Thymus (tissue), 11 donors: Measurements from ENCODE around the gene ASPSCR1. TPM values are rescaled to one million over a fixed set of nuclear protein-coding genes. Genes with fewer than 3 reads are reported as not detected.
A peak's percentile ranks its signal among the peaks of the same experiment; 100 is the strongest.

ENCODE experiments used
- DNase-seq, 9 donors: peaks; one replicate each; pipeline ENCODE4 v3.0.0-alpha.2; 2013; ENCODE audit warnings: low spot score in 9 of 9, low read depth in 6 of 9, missing footprints in 1 of 9
- H3K27ac ChIP-seq, 2 donors: one replicate each; pipeline ENCODE4 v1.5.1; 2013; ENCODE audit warnings: control low read depth in 1 of 2, low read depth in 1 of 2, low read length in 1 of 2, mild to moderate bottlenecking in 1 of 2, moderate library complexity in 1 of 2
- H3K27me3 ChIP-seq, 2 donors: one replicate each; pipeline ENCODE4 v1.5.1; 2013; ENCODE audit warnings: low read length in 1 of 2; ENCODE audit not compliant: control insufficient read depth in 2 of 2, insufficient read depth in 1 of 2
- H3K36me3 ChIP-seq, 2 donors: one replicate each; pipeline ENCODE4 v1.5.1; 2013; ENCODE audit warnings: low read length in 1 of 2, mild to moderate bottlenecking in 1 of 2, moderate library complexity in 1 of 2; ENCODE audit not compliant: control insufficient read depth in 2 of 2, insufficient read depth in 2 of 2
- H3K4me1 ChIP-seq, 2 donors: one replicate each; pipeline ENCODE4 v1.5.1; 2013; ENCODE audit warnings: low read length in 2 of 2; ENCODE audit not compliant: control insufficient read depth in 2 of 2, insufficient read depth in 2 of 2
- H3K4me3 ChIP-seq, 2 donors: one replicate each; pipeline ENCODE4 v1.5.1; 2013; ENCODE audit warnings: low read length in 2 of 2, control low read depth in 1 of 2, mild to moderate bottlenecking in 1 of 2
- H3K9me3 ChIP-seq, 2 donors: one replicate each; pipeline ENCODE4 v1.5.1; 2013; ENCODE audit warnings: low read length in 1 of 2, mild to moderate bottlenecking in 1 of 2; ENCODE audit not compliant: control insufficient read depth in 2 of 2, insufficient read depth in 1 of 2
- whole genome bisulfite sequencing: extraction: QIAGEN DNeasy Blood & Tissue Kit; methylation state at CpG from one replicate; pipeline ENCODE4 v1.1.7; 2013; 5-methylcytosine and 5-hydroxymethylcytosine counted together
- polyA plus RNA-seq: library from polyadenylated mRNA; stranded (reverse); fragments of 200-250 nt; gene quantifications from one replicate; pipeline ENCODE4 v1.2.3, GENCODE V29; 2013
- total RNA-seq: library from RNA; stranded (reverse); fragments of 120-200 nt; gene quantifications from one replicate; pipeline ENCODE4 v1.2.4, GENCODE V29; 2013
- donor health status: healthy.

The ASPSCR1 gene
- total and polyA plus RNA-seq, 2 donors, result 27.6 to 57.6 TPM

DNA sequence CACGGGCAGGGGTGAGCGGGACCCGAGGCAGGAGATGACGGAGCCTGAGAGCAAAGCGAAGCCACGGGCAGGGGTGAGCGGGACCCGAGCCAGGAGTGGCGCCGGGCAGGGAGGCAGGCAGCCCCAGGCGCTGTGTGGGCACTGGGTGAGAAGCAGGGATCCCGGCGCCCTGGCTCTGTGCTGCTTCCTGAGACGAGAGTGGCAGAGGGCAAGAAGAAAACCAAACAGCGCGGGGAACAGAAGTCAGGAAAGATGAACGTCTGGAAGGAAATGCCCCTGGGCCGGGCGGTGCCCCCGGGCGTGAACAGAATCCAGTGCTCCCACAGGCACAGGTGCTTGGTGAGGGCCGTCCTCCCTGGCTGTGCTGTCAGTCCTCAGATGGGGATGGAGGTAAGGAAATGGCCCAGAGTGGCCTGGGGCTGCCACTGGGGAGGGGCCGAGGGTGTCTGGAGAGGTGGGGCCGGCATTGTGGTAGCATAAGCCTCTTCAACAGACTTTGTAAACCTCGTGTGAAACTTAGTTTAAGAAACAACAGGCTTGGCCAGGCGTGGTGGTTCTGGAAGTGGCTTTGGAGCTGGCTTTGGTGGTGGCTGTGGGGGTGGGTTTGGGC, 9.8 kb downstream of the ASPSCR1 start:
- H3K4me3 ChIP-seq, result no peak overlapping the region
- peaks cover 0 to 10% of the 10 kb centered on the region in 2 donors for H3K4me1 ChIP-seq
- peaks cover 36 to 53% of the 10 kb centered on the region in 2 donors for H3K36me3 ChIP-seq
- H3K27me3 ChIP-seq, result no peaks in the 10 kb centered on the region
- H3K9me3 ChIP-seq, result peaks cover 1 to 24% of the 10 kb centered on the region in 2 donors
- H3K27ac ChIP-seq, result no peak overlapping the region
- no peak for DNase-seq
- WGBS, result 97% methylated on average over 26 of the region's 26 CpGs

DNA sequence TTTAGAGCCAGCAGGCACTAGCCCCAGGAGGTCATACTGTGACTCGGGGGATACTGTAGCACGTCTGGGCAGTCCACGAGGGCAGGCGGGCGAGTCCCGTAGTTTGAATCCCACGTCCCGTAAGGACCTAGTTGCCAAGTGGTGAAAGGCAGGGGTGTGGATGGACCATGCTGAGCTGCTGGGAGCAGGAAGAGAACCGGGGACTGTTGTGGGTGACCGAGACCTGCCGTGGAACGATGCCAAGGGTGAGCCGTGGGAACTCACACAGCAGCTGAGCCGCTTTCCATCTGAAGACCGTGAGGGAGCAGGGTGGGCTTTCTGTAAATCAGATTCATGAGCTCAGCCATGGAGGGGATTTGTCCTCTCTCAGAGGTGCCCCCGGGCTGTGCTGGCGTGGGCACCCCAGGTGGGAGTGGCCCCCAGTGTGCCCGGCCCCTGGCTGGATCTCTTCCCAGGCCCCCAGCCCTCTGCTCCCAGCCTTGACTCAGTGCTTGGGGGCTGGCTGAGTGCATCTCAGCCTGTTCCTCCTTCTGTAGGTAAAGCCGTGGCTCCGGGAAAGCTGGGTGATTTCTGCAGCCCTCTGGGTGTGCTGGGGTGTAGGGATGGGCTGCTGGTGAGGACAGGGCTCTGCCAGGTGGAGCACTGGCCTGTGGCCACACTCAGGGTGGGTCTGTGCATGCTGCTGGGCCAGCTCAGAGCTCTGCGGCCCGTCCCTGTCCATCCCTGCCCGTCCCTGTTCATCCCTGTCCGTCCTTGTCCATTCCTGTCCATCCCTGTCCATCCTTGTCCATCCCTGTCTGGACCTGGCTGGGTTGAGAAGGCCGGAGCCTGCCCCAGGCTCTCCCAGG, 13.6 kb downstream of the ASPSCR1 start:
- no peak for DNase-seq
- peaks cover 12 to 20% of the 10 kb centered on the region in 2 donors for H3K36me3 ChIP-seq
- no peak overlapping the region for H3K27ac ChIP-seq
- peaks cover 0 to 25% of the 10 kb centered on the region in 2 donors for H3K9me3 ChIP-seq
- H3K4me1 ChIP-seq, result peaks cover 0 to 17% of the 10 kb centered on the region in 2 donors
- H3K27me3 ChIP-seq, result no peaks in the 10 kb centered on the region
- no peak overlapping the region for H3K4me3 ChIP-seq
- 95% methylated on average over 25 of the region's 25 CpGs for WGBS

DNA sequence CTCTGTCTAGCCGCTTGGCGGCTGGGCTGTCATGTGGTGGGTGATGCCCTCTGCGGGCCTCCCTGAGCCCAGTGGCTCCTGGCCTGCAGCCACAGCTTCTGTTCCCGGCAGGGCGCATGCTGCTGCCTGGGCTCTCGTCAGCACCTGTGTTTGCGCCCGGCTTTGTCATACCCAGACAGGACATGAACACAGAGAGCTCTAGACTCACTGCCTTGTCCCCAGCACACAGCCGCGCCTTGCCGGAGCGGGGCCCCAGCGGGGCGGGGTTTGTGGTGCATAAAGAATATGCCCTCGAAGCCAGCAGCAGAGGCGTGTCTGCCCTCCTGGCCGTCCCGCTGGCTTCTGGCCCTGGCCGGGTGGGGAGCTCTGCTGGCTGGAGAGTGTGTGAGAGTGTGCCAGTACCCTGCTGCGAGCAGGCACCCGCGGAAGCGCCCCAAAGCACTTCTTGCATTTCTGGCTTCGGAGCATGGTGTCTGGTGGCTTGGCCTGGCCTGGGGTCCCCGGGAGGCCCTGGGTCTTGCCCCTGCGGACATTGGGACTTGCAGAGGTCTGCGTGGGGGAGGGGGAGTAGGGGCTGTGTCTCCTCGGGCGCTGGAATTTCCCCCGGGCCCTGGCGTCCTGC, 14.4 kb downstream of the ASPSCR1 start:
- H3K27ac ChIP-seq, result peak overlapping the region in 1 of 2 donors; percentile 26
- H3K4me1 ChIP-seq, result peaks cover 0 to 17% of the 10 kb centered on the region in 2 donors
- H3K4me3 ChIP-seq, result no peak overlapping the region
- peaks cover 0 to 20% of the 10 kb centered on the region in 2 donors for H3K9me3 ChIP-seq
- 94% methylated on average over 31 of the region's 31 CpGs for WGBS
- DNase-seq, result peak in 1 of 9 donors; percentile 43
- H3K36me3 ChIP-seq, result peaks cover 11 to 22% of the 10 kb centered on the region in 2 donors
- no peaks in the 10 kb centered on the region for H3K27me3 ChIP-seq

DNA sequence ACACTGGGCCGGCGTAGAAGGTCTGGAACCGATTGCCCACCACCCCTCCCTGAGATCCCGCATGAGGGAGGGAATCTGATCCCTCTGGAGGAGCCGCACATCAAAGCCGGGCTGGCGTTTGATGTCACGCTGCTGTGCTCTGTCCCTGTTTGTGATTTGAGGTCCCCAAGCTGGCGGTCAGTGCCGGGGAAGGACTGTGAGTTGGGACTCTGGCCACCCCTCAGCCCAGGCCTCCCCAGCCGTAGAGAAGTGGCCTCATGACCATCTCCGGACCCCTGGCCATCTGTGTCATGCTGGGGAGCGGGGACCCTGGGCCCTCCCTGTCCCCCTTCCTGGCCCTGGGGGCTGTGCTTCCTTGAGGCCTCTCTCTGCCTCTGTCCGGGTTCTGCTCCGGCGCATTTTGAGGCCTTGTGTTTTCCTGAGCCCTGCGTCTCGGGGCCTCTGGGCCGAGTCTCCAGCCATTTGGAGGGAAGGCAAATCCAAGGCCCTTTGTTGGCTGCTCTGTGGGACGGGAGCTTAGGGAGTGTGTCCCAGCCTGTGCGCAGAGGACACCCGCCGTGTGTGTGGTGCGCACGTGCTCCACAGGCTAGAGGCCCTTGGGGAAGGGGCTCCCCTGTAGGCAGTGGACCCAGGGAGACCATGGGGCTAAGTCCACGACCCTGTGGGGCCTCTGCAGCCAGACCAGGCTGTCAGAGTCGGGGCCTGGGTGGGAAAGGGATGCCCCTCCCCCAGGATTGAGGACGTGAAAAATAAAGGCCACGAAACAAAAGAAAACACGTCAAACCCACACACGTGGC, 15.1 kb downstream of the ASPSCR1 start:
- peaks cover 0 to 20% of the 10 kb centered on the region in 2 donors for H3K9me3 ChIP-seq
- WGBS, result 96% methylated on average over 31 of the region's 31 CpGs
- peaks cover 0 to 17% of the 10 kb centered on the region in 2 donors for H3K4me1 ChIP-seq
- peaks cover 16 to 25% of the 10 kb centered on the region in 2 donors for H3K36me3 ChIP-seq
- DNase-seq, result no peak
- no peaks in the 10 kb centered on the region for H3K27me3 ChIP-seq
- no peak overlapping the region for H3K4me3 ChIP-seq
- H3K27ac ChIP-seq, result peak overlapping the region in 1 of 2 donors; percentile 40

DNA sequence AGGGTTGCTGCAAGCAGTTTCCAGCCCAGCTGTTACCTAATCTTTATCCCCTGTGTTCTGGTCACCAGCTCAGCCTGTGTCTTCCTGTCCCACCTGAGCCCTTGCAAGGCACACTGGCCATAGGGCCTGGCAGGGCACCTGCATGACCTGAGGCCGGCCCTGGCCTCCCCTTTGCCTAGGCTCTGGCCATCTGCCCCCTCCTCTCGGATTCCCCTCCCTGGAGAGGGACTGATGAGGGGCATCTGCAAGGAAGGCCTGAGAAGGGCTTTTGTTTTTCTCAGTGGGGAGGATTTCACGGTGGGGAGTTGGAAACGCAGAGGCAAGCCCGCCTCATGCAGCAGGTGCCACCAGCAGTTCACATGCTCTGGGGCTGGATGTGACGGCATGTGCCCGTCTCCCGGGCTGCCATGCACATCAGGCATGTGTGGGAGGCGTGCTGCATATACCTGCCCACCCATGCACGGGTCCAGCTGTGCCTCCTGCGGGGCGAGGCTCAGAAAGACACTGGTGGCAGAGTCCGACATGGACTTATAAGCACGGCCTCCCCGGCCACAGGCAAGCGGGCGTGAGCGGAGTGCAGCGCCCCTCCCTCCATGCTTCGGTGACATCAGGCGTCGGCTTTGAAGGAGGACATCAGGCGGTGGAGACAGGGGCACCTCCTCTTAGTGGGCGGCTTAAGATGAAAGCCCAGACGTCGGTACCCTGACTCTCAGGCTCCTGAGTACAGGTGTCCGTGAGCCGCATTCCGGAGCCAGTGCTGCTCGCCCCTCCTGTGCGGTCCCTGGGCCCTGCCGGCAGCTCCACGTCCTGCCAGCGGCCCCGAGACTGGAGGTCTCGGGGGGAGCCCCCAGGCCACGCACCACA, 16.5 kb downstream of the ASPSCR1 start:
- H3K27ac ChIP-seq, result peak overlapping the region in 1 of 2 donors; percentile 18

DNA sequence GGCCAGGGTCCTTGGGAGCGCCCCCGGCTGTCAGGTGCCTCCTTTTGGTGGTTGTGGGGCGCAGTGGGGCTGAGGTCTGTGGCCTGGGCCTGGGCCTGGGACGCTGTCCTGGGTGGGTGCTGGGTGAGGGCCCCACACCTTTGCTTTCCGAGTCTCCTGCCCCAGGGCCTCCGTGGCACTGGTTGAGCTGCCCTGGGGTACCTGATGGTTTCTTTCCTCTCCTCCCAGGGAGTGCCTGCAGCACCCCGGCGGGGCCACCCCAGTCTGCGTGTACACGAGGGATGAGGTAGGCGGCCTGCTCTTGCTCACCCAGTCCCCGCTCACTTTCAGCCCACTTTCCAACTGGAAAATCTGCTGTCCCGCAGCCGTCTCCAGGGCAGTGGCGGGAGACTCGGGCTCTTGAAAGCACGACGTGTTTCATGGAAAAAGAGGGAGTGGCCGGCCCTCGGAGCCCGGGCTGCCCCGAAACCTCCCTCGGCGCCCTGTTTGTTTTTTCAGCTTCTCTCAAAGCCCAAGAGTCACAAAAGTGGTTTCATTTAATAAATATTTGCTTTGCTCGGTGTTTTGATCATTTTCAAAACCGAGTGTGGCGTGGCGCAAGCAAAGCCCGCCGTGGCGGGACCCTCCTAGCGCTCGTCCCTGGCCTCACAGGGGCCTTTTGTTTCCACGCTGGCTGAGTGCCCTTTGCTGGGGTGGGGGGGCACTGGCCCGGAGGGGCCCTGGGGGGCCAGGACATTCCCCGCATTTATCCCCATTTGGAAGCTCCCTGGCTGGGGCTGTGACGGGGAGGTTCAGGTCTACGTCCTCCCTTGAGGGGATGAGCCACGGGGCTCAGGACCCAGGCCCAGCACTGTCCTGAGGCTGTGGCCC, 17.4 kb downstream of the ASPSCR1 start:
- DNase-seq, result no peak
- H3K9me3 ChIP-seq, result peaks cover 0 to 14% of the 10 kb centered on the region in 2 donors
- WGBS, result 96% methylated on average over 39 of the region's 39 CpGs
- no peak overlapping the region for H3K4me3 ChIP-seq
- peaks cover 16 to 24% of the 10 kb centered on the region in 2 donors for H3K36me3 ChIP-seq
- peaks cover 0 to 17% of the 10 kb centered on the region in 2 donors for H3K4me1 ChIP-seq
- H3K27me3 ChIP-seq, result no peaks in the 10 kb centered on the region
- H3K27ac ChIP-seq, result no peak overlapping the region

More for the DNA sequence above, 16.5 kb downstream of the ASPSCR1 start:
- DNase-seq, result no peak
- H3K9me3 ChIP-seq, result peaks cover 0 to 20% of the 10 kb centered on the region in 2 donors
- peaks cover 16 to 23% of the 10 kb centered on the region in 2 donors for H3K36me3 ChIP-seq
- no peaks in the 10 kb centered on the region for H3K27me3 ChIP-seq
- H3K4me3 ChIP-seq, result no peak overlapping the region
- H3K4me1 ChIP-seq, result peaks cover 0 to 17% of the 10 kb centered on the region in 2 donors
- 98% methylated on average over 37 of the region's 37 CpGs for WGBS

DNA sequence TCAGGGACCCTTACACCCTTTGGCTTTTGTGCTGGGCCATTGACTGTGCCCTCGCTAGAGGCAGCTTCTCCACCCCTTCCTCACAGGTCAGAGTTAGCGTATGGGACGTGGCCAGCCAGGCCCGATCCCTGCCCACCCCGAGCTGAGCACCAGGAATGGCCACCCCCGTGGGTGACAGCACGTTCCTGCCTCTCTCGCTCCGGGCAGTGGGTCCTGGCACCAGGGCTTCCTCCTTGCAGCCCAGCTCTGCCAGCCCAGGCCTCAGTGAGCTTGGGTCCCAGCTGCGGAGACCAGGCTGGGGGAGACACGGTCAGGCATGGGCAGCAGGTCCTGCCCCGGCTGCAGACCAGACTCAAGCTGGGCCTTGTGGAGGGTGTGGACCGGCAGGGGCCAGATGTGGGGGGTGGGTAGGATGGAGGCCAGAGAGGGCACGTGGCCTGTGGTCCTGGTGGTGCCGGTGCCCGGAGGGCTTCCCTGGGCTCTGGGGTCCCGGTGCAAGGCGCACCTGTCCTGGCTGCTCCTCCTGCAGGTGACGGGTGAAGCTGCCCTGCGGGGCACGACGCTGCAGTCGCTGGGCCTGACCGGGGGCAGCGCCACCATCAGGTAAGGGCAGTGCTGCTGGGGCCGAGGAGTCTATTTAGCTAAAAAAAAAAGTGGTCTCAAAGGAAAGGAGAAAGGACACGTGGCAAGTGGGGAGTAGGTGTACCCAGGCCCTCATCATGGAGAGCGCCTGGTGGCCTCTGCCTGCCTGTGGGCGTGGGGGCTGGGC, 18.2 kb downstream of the ASPSCR1 start:
- no peak overlapping the region for H3K27ac ChIP-seq

More for the DNA sequence above, 18.2 kb downstream of the ASPSCR1 start:
- Histone ChIP-seq H3K4me1 (peaks cover 0 to 17% of the 10 kb centered on the region in 2 donors), H3K36me3 (peaks cover 11 to 21% of the 10 kb centered on the region in 2 donors), H3K27me3 (no peaks in the 10 kb centered on the region), H3K4me3 (no peak overlapping the region), H3K9me3 (peaks cover 0 to 8% of the 10 kb centered on the region in 2 donors)
- DNase-seq, result no peak
- 98% methylated on average over 29 of the region's 29 CpGs for WGBS
